OCI-LY1 (cell line): ENCODE results near the gene MAP3K8.

Source experiments
- EZH2 ChIP-seq: fragments of 200-600 bp; sonication (generic), shearing (Covaris generic); IDR thresholded peaks from 2 replicates; pipeline ENCODE4 v1.8.0; 2017; ENCODE audit warnings: borderline replicate concordance, mixed run types, mild to moderate bottlenecking, antibody characterized with exemption, low read length, moderate library complexity, mixed read lengths
- TF ChIP-seq, protein P1 (sequence below): fragments of 200-600 bp; sonication (generic), shearing (Covaris generic); IDR thresholded peaks from 2 replicates; pipeline ENCODE4 v1.5.1; 2017; ENCODE audit warnings: mild to moderate bottlenecking, antibody characterized with exemption, low read length, moderate library complexity, mixed read lengths

DNA sequence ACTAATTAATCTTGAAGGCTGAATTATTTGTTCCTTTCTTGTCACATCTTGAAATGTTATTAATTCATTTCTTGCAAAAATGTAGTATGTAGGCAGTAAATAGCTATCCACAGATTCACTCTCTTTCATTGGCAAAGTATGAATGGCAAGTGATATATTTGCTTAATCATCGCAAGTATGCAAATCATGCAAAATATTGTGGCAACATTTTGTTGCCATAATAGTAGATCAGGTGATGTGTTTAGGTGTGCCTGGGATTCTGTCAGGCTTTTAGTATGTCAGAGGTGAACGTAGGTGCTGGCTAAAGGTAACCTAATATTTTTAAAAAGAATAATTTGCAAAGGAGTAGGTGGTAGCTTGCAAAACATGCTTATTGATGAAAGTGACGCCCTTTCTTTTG is 5.9 kb downstream of the MAP3K8 start:
- TF ChIP-seq, protein P1, sequence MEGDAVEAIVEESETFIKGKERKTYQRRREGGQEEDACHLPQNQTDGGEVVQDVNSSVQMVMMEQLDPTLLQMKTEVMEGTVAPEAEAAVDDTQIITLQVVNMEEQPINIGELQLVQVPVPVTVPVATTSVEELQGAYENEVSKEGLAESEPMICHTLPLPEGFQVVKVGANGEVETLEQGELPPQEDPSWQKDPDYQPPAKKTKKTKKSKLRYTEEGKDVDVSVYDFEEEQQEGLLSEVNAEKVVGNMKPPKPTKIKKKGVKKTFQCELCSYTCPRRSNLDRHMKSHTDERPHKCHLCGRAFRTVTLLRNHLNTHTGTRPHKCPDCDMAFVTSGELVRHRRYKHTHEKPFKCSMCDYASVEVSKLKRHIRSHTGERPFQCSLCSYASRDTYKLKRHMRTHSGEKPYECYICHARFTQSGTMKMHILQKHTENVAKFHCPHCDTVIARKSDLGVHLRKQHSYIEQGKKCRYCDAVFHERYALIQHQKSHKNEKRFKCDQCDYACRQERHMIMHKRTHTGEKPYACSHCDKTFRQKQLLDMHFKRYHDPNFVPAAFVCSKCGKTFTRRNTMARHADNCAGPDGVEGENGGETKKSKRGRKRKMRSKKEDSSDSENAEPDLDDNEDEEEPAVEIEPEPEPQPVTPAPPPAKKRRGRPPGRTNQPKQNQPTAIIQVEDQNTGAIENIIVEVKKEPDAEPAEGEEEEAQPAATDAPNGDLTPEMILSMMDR: no peak
- no peak for TF ChIP-seq EZH2
